Esophagus squamous epithelium (tissue), 5 donors: ENCODE measurements around the gene SNRPB. TPM values are rescaled to one million over a fixed set of nuclear protein-coding genes. Genes with fewer than 3 reads are reported as not detected.

Experiments
- DNase-seq: peaks from one replicate; lab custom pipeline; 2025; lab: John Stamatoyannopoulos, UW
- H3K27ac ChIP-seq, 4 donors: fragments of 200-600 bp; sonication (generic); one replicate each; pipeline ENCODE4 v1.5.1; 2016 to 2019; ENCODE audit warnings: mild to moderate bottlenecking in 1 of 4
- H3K27me3 ChIP-seq, 4 donors: fragments of 200-600 bp; sonication (generic); 1 replicate in 3 of 4; 2 replicates in 1 of 4; pipeline versions ENCODE4 v1.5.1 to v1.6.0; 2017 to 2021; ENCODE audit warnings: antibody characterized with exemption in 1 of 4
- H3K36me3 ChIP-seq, 3 donors: fragments of 200-600 bp; sonication (generic); one replicate each; pipeline ENCODE4 v1.5.1; 2016 to 2019
- H3K4me1 ChIP-seq, 3 donors: fragments of 200-600 bp; sonication (generic); one replicate each; pipeline ENCODE4 v1.5.1; 2017 to 2019
- H3K4me3 ChIP-seq, 4 donors: fragments of 200-600 bp; sonication (generic); 1 replicate in 3 of 4; 2 replicates in 1 of 4; pipeline ENCODE4 v1.5.1; 2016 to 2019; ENCODE audit warnings: mild to moderate bottlenecking in 2 of 4, moderate library complexity in 1 of 4
- H3K9me3 ChIP-seq, 3 donors: fragments of 200-600 bp; sonication (generic); one replicate each; pipeline ENCODE4 v1.5.1; 2016 to 2019
- POLR2A ChIP-seq, 4 donors: fragments of 450-650 bp; IDR thresholded peaks; one replicate each; pipeline ENCODE4 v1.6.1; 2017; ENCODE audit warnings: antibody characterized with exemption in 4 of 4, mild to moderate bottlenecking in 4 of 4, moderate library complexity in 3 of 4
- WGBS, 2 donors: methylation state at CpG; one replicate each; pipeline ENCODE4 v1.1.5; 2018; 5-methylcytosine and 5-hydroxymethylcytosine counted together
- intact Hi-C: fragments of 100-400 bp; cut with DNase I; formaldehyde crosslinking; loops from one replicate; pipeline ENCODE4 v1.15.0; 2022
- small RNA-seq, 4 donors: library from RNA; depleted of rRNA; stranded (forward); fragments of <200 nt; gene quantifications; one replicate each; pipeline ENCODE3, GENCODE V24; 2016
- total RNA-seq, 4 donors: library from RNA; depleted of rRNA; stranded (reverse); fragments of >200 nt; gene quantifications; one replicate each; pipeline ENCODE4 v1.1.0, GENCODE V29; 2016
- TF ChIP-seq, protein P1 (sequence below), 6 experiments: fragments of 450-650 bp in 4 of 6; fragments of 200-600 bp in 2 of 6; sonication (generic) in 2 of 6; IDR thresholded peaks; one replicate each; pipeline ENCODE4 v1.5.1; 2016 to 2019; ENCODE audit warnings: antibody characterized with exemption in 6 of 6, mild to moderate bottlenecking in 4 of 6, moderate library complexity in 4 of 6
- donor health status: DM: yes; HTN: yes; CAD: no.

SNRPB gene
- total RNA-seq, 4 donors from 2014 or later: 244 to 393 (median 277) TPM

DNA sequence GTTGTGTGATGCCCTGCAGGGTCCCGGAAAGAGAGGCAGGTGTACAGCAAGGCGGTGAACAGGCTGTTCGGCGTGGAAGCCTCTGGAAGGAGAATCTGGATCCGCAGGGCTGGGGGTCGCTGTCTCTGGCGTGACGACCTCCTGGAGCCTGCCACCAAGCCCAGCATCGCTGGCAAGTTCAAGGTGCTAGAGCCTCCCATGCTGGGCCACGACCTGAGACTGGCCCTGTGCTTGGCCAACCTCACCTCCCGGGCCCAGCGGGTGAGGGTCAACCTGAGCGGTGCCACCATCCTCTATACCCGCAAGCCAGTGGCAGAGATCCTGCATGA is 53.4 kb downstream of the SNRPB start:
- DNase-seq: no peak
- Histone ChIP-seq H3K4me1 (no peaks in the 10 kb centered on the region), H3K27ac (no peak overlapping the region), H3K4me3 (no peak overlapping the region), H3K27me3 (peaks cover 0 to 30% (median 0%) of the 10 kb centered on the region in 4 donors), H3K36me3 (no peaks in the 10 kb centered on the region), H3K9me3 (no peaks in the 10 kb centered on the region)
- 56 to 85% methylated on average over 2 to 9 of the region's 14 CpGs for WGBS, 2 donors
- intact Hi-C loops: no loop called here
- TF ChIP-seq, protein P1, sequence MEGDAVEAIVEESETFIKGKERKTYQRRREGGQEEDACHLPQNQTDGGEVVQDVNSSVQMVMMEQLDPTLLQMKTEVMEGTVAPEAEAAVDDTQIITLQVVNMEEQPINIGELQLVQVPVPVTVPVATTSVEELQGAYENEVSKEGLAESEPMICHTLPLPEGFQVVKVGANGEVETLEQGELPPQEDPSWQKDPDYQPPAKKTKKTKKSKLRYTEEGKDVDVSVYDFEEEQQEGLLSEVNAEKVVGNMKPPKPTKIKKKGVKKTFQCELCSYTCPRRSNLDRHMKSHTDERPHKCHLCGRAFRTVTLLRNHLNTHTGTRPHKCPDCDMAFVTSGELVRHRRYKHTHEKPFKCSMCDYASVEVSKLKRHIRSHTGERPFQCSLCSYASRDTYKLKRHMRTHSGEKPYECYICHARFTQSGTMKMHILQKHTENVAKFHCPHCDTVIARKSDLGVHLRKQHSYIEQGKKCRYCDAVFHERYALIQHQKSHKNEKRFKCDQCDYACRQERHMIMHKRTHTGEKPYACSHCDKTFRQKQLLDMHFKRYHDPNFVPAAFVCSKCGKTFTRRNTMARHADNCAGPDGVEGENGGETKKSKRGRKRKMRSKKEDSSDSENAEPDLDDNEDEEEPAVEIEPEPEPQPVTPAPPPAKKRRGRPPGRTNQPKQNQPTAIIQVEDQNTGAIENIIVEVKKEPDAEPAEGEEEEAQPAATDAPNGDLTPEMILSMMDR (IDR thresholded peaks at IDR 0.05): no peak

DNA sequence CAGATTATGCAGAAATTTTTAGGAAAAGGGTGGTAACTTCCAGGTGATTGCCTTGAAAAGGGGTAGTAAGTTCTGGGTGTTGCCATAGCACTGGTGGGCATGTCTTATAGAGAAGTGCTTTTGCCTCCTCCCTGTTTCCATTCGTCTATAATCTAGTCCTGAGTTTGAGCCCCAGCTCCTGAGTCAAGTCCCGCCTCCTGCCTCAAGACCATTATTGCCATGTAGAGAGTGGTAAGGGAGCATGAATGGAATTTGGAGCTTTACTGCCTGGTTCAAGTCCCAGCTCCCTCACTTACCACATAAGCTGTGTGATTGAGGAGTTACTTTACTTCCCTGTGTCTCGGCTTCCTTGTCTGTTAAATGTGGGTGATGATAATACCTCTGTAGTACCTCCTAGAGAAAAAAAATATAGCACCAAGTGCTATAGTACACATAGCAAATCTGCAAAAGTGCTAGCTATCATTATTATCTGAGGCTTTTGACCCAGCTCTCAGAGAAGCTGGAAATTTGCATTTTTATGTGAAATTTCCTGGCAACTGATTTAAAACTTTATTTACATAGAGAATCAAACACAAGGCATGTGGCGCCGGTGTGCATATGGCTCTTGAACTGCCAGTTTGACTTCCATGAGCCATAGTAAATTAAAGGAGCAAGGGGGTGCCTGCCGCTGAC is 53.9 kb downstream of the SNRPB start:
- no peak overlapping the region for H3K27ac ChIP-seq
- TF ChIP-seq, protein P1 (IDR thresholded peaks at IDR 0.05): no peak
- no peak for TF ChIP-seq POLR2A (IDR thresholded peaks at IDR 0.05)
- no peak for DNase-seq
- no peaks in the 10 kb centered on the region for H3K4me1 ChIP-seq
- peaks cover 0 to 30% (median 0%) of the 10 kb centered on the region in 4 donors for H3K27me3 ChIP-seq
- H3K4me3 ChIP-seq: no peak overlapping the region
- no peaks in the 10 kb centered on the region for H3K36me3 ChIP-seq
- no peaks in the 10 kb centered on the region for H3K9me3 ChIP-seq
- 70 to 74% methylated on average over 6 of the region's 6 CpGs for WGBS, 2 donors
- intact Hi-C loops: no loop called here

Small RNA genes lying within 50 kb of the gene (small RNA-seq; reads per million reads assigned to genes)
- 0 reads per million in 4 donors for gene RF00019

Other genes starting within 250 kb of the SNRPB start
- 1,000 to 10,000 TPM in 3 of 4 donors, 100 to 1,000 TPM in 1; 626 to 2,995 (median 1,370) TPM for gene TGM3, start 174.8 kb downstream of the SNRPB start, total RNA-seq
- gene TGM6, start 89.9 kb downstream of the SNRPB start, total RNA-seq: not detected
- 10 to 100 TPM in 1 of 4 donors, 1 to 10 TPM in 3; 4.9 to 13.2 (median 5.4) TPM for gene ZNF343, start 38.1 kb upstream of the SNRPB start, total RNA-seq
- under 1 TPM in 1 of 4 donors, not detected in 3; 0.19 TPM for gene TMC2, start 65.8 kb upstream of the SNRPB start, total RNA-seq
- gene NOP56, start 181.8 kb upstream of the SNRPB start, total RNA-seq: 100 to 1,000 TPM in 3 of 4 donors, 10 to 100 TPM in 1; 73.0 to 174 (median 137) TPM
- gene IDH3B, start 193.4 kb upstream of the SNRPB start, total RNA-seq: 100 to 1,000 TPM in 3 of 4 donors, 10 to 100 TPM in 1; 77.4 to 136 (median 123) TPM
- 10 to 100 TPM in 1 of 4 donors, 1 to 10 TPM in 3; 3.2 to 10.4 (median 7.2) TPM for gene EBF4, start 222.0 kb upstream of the SNRPB start, total RNA-seq